Right forelimb (tissue), 1 donor: ENCODE data around the gene GFM2.
"Not testable (repeated sequence)": the region's sequence is repeated elsewhere in the genome, so short reads cannot be mapped to it uniquely, and the experiment has no call there.

Experiments used
- DNase-seq: peaks from one replicate; pipeline ENCODE4 v3.0.0-alpha.2; 2018

GFM2 gene, protein sequence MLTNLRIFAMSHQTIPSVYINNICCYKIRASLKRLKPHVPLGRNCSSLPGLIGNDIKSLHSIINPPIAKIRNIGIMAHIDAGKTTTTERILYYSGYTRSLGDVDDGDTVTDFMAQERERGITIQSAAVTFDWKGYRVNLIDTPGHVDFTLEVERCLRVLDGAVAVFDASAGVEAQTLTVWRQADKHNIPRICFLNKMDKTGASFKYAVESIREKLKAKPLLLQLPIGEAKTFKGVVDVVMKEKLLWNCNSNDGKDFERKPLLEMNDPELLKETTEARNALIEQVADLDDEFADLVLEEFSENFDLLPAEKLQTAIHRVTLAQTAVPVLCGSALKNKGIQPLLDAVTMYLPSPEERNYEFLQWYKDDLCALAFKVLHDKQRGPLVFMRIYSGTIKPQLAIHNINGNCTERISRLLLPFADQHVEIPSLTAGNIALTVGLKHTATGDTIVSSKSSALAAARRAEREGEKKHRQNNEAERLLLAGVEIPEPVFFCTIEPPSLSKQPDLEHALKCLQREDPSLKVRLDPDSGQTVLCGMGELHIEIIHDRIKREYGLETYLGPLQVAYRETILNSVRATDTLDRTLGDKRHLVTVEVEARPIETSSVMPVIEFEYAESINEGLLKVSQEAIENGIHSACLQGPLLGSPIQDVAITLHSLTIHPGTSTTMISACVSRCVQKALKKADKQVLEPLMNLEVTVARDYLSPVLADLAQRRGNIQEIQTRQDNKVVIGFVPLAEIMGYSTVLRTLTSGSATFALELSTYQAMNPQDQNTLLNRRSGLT

DNA sequence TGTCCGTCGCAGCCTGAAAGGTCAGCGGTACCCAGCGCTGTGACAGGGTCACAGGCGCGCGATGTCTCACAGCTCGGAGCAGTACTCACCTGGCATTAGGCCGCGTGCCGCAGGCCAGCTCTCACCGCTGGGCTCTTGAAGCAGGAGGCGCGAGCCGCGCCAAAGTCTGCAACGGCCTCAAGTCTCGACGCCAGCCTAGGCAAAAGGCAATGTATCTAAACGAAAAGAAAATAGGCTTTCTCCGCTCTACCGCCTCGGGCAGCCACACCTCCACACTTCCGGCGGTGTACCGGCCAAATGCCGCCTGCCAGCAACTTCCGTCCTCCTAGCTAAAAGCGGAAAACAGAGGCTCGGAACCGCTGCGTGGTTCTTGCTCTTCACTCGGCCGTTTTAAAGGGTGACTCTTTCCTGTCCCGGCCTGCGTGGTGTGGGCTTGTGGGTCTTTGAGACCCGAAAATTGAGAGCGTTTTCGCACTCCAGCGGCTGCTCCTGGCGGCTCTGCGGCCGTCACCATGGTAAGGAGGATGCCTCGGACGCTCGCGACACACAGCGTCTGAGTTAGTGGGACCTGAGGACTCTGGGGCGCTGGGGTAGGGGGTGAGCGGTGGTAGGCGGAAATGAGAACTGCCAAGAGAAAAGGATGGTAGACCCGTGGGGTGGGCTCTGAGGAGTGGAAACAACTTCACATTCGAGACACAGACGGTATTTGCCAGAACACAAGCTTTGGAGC is at the start of gene GFM2, which contains the start of gene NSA2:
TSS of gene GFM2 (minus strand) at position 269 of the 730 bp plus-strand sequence. CDS start 3,375 bp downstream, outside the sequence.
TSS of gene NSA2 (plus strand) at position 401 of the 730 bp plus-strand sequence. CDS start at position 513, 112 bp downstream.
- peak; percentile 96 for DNase-seq

- DNase-seq, result no peak
Measured at GRCh38 chr5:74810915-74811314, 44.0 kb upstream of the GFM2 start.

- DNase-seq, result no peak
Measured at GRCh38 chr5:74801941-74802340, 35.0 kb upstream of the GFM2 start.

DNA sequence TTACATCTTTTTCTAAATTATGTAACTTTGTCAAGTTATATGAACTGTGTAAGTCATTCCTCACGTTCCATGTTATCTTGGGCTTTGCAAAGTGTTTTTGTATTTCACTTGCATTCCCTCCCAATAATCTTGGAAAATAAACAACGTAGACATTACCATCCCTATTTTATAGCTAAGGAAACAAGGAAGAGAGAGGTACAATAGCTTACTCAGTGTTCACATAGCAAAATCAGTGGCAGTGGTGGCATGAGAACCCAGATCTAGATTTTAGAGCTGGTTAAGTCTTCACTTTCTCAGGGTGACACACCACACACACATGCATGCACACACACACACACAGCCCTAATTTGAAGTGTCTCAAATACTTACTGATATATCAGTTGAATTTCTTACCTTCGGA is 34.3 kb upstream of the GFM2 start:
- no peak for DNase-seq

DNA sequence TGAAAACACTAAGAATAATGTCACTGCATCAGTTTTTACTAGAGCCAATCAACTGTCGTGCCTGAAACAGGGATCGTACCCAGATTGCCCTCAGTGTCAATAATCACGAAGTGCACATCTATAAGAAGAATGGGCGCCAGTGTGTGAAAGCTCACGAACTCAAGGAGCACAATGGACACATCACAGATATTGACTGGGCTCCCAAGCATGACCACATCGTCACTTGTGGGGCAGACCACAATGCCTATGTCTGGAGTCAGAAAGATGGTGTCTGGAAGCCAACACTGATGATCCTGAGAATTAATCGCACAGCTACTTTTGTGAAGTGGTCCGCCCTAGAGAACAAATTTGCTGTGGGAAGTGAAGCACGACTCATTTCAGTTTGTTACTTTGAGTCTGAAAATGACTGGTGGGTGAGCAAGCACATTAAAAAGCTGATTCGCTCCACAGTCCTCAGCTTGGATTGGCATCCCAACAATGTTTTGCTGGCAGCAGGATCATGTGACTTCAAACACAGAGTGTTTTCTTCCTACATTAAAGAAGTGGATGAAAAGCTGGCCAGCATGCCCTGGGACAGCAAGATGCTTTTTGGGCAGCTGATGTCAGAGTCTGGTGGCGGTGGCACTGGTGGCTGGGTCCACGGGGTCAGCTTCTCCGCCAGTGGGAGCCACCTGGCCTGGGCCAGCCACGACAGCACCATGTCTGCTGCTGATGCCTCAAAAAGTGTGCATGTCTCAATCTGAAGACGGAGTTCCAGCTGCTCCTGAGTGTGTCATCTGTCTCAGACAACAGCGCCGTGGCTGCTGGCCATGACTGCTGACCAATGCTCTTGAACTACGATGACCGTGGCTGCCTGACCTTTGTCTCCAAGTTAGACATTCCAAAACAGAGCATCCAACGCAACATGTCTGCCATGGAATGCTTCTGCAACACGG is 32.3 kb upstream of the GFM2 start:
- no peak for DNase-seq

DNA sequence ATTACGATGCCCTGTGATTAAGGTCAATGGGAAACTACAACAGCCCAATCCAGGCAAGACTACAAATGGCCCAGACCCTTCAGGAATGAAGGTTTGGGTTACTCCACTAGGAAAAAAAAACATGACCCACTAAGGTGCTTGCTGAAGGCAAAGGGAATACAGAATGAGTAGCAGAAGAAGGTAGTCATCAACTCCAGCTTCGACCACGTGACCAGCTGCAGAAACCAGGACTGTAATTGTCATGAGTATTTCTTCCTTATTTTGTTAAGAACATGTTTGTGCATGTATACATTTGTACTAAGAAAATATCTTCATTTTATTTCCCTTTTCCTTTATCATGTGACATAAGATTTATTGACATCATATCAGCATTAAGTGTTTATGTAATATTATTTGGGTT is 24.8 kb upstream of the GFM2 start:
- DNase-seq, result not testable (repeated sequence)

DNA sequence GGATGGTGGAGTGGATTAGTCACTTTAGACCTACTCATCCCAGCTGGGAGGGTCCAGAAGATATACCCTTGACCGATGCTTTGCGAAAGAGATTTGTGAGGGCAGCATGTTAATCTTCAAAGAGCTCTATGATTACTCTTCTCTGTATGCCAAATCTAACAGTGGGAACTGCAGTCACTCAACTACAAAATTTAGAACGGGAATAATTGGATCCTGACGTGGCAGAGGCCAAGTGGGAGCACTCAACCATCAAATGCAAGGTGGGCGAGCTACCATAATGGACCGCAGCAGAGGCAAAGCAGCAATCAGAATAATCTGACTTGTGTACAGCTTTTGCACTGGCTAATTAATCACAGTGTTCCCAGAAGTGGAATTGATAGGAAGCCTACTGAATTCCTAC is 20.5 kb upstream of the GFM2 start:
- DNase-seq, result no peak

- DNase-seq, result no peak
Measured at GRCh38 chr5:74786851-74787250, 19.9 kb upstream of the GFM2 start.

DNA sequence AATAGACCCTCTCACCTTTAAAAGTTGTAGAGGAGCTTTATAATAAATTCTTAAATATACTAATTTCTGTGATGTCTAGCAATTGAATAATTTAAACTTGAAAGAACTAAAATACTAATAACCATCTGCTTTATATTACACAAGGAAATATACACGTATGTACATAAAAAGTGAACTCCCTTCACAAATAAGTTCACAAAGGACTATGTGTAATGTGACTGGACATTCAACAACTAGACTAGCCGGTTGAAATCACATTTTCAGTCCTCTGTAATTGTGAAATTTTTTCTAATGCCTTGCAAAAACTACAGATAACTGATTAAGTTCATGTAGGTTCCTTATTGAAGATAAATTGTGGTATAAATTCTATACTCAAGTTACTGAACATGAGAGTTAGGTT is 11.7 kb upstream of the GFM2 start:
- no peak for DNase-seq

GRCh38 chr5:74772359-74772758 is 5.4 kb upstream of the GFM2 start:
- no peak for DNase-seq

DNA sequence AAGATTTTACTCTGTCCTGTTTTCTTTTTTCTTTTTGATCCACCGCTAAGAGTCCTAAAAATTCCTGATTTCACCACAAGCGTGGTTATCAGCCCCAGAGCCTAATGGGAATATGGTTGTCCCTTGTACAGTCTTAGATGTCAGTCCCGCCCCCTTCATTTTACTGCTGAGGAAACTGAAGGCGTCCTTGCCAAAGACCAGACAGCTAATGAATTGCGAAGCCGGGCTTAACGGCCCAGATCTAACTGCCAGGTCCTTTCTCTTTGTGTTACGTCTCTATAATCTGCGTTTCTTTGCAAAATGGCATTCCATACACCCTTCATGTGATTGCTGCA is 629 bp upstream of the GFM2 start:
- DNase-seq, result no peak

DNA sequence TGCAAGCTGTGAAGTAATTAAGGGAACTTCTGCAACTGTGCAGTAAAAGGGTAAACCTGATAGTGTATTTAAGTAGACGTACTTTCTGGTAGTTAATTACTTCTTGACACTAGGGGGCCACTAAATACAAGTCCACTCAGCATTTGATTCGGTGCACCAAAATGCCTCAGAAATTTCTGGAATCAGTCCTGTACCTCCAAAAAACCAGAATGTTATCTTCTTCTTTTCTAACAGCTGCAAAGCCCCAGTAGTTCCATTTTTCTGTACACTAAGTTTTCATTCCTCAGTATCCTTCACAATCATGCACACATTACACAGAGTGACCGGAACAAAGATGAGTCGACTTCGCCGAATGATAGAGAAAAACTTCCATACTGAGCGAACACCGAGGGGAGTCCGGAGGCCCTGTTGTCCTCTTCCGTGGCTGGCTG is 484 bp downstream of the GFM2 start:
- DNase-seq, result no peak

GRCh38 chr5:74765929-74766328 is 988 bp downstream of the GFM2 start:
- no peak for DNase-seq

DNA sequence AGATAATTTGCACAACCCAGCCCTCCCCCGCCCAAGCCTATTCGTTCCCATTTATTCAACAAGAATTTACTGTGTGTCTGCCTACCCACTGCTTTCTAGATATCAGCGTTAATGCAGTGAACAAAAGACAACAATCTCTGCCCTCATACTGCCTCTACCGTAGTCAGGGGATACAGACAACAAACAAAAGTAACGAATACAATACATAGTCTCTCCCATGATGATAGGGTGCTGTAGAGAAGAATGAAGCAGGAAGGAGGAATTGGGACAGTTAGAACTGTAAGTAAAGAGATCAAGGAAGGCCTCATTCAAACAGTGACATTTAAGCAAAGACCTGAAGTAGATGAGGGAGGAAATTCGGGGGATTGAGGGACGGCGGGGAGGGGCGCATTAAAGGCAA is 1.7 kb downstream of the GFM2 start:
- DNase-seq, result no peak

- no peak for DNase-seq
Measured at GRCh38 chr5:74763504-74763903, 3.4 kb downstream of the GFM2 start.

- DNase-seq, result no peak
Measured at GRCh38 chr5:74762599-74762998, 4.3 kb downstream of the GFM2 start.

- no peak for DNase-seq
Measured at GRCh38 chr5:74761241-74761640, 5.7 kb downstream of the GFM2 start.

GRCh38 chr5:74748742-74749141 is 18.2 kb downstream of the GFM2 start:
- not testable (repeated sequence) for DNase-seq

- DNase-seq, result no peak
Measured at GRCh38 chr5:74738406-74738805, 28.5 kb downstream of the GFM2 start.

GRCh38 chr5:74736759-74737158 is 30.2 kb downstream of the GFM2 start:
- no peak for DNase-seq

- no peak for DNase-seq
Measured at GRCh38 chr5:74725331-74725730, 41.6 kb downstream of the GFM2 start.

GRCh38 chr5:74722271-74722670 is 44.6 kb downstream of the GFM2 start:
- DNase-seq, result no peak
